MM.1S (cell line): ENCODE measurements around the gene WSCD1.

Experiments
- DNase-seq: peaks from one replicate; pipeline ENCODE4 v3.0.0-alpha.2; 2015
- H2AFZ ChIP-seq: fragments of 300-600 bp; sonication (generic); 2 replicates; pipeline ENCODE4 v1.6.0; 2016; ENCODE audit warnings: antibody characterized with exemption, low read length
- H3F3A ChIP-seq: fragments of 300-600 bp; sonication (generic); 2 replicates; pipeline ENCODE4 v1.6.1; 2016; ENCODE audit warnings: mild to moderate bottlenecking, antibody characterized with exemption, low read length, moderate library complexity, mixed read lengths; ENCODE audit not compliant: insufficient read depth
- H3K27ac ChIP-seq: fragments of 300-600 bp; sonication (generic); 2 replicates; pipeline ENCODE4 v1.5.1; 2016; ENCODE audit warnings: mild to moderate bottlenecking, low read length
- H3K27me3 ChIP-seq: fragments of 300-600 bp; sonication (generic); replicated peaks from 2 replicates; pipeline ENCODE4 v1.6.0; 2016; ENCODE audit warnings: low read length; ENCODE audit not compliant: insufficient read depth
- H3K36me3 ChIP-seq: fragments of 300-600 bp; sonication (generic); replicated peaks from 2 replicates; pipeline ENCODE4 v1.6.1; 2016; ENCODE audit warnings: mild to moderate bottlenecking, low read length, mixed read lengths; ENCODE audit not compliant: insufficient read depth
- H3K4me1 ChIP-seq: fragments of 300-600 bp; sonication (generic); 2 replicates; pipeline ENCODE4 v1.6.1; 2016; ENCODE audit warnings: low read length, mixed read lengths
- H3K4me2 ChIP-seq: fragments of 300-600 bp; sonication (generic); 2 replicates; pipeline ENCODE4 v1.6.0; 2016; ENCODE audit warnings: low read depth, low read length
- H3K4me3 ChIP-seq: fragments of 300-600 bp; sonication (generic); 2 replicates; pipeline ENCODE4 v1.5.1; 2016; ENCODE audit warnings: low read length, mixed read lengths
- H3K79me2 ChIP-seq: fragments of 300-600 bp; sonication (generic); 2 replicates; pipeline ENCODE4 v1.6.1; 2016; ENCODE audit warnings: mixed run types, low read length, mixed read lengths
- H3K9ac ChIP-seq: fragments of 300-600 bp; sonication (generic); 2 replicates; pipeline ENCODE4 v1.6.1; 2016; ENCODE audit warnings: low read length, mixed read lengths
- H3K9me2 ChIP-seq: fragments of 300-600 bp; sonication (generic); replicated peaks from 2 replicates; pipeline ENCODE4 v1.6.1; 2016; ENCODE audit warnings: mild to moderate bottlenecking, low read length, mixed read lengths; ENCODE audit not compliant: insufficient read depth
- H3K9me3 ChIP-seq: fragments of 300-600 bp; sonication (generic); replicated peaks from 2 replicates; pipeline ENCODE4 v1.6.1; 2016; ENCODE audit warnings: mild to moderate bottlenecking, low read length, mixed read lengths; ENCODE audit not compliant: insufficient read depth
- H4K20me1 ChIP-seq: fragments of 300-600 bp; sonication (generic); 2 replicates; pipeline ENCODE4 v1.6.1; 2016; ENCODE audit warnings: mild to moderate bottlenecking, low read length, moderate library complexity, mixed read lengths; ENCODE audit not compliant: insufficient read depth
- EZH2 ChIP-seq: fragments of 300-600 bp; sonication (generic); optimal IDR thresholded peaks from 2 replicates; pipeline ENCODE3; 2017; ENCODE audit warnings: low read depth, mild to moderate bottlenecking, antibody characterized with exemption, low read length, mixed read lengths
- EZH2phosphoT487 ChIP-seq: fragments of 300-600 bp; sonication (generic); IDR thresholded peaks from 2 replicates; pipeline ENCODE4 v1.6.1; 2018; ENCODE audit warnings: antibody characterized with exemption, low read length
- TF ChIP-seq, protein P1 (sequence below): fragments of 300-600 bp; sonication (generic); IDR thresholded peaks from 2 replicates; pipeline ENCODE4 v1.5.1; 2016; ENCODE audit warnings: antibody characterized with exemption, low read length, mixed read lengths

WSCD1 gene

DNA sequence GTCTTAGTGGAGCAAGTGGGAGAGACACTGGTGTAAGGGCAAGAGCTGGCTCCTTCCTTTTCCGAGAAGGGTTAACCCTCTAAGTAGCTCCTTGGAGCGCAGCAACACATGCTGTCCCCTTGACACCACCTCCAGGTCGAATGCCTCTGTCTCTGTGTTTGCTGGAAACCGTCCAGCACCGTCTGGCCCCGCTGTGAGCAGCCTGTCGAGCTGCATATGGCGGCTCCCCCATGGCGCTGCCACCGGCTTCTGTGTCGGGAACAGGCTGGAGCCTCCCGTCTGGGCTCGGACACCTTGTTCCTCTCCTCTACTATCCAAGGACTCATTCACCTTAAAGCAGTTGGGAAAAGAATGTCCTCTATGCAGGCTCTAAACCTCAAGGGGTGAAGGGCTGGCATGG is 28.9 kb upstream of the WSCD1 start:
- H3K36me3 ChIP-seq, result no peaks in the 10 kb centered on the region
- H4K20me1 ChIP-seq, result no peaks in the 10 kb centered on the region
- no peak overlapping the region for H3K9ac ChIP-seq
- no peaks in the 10 kb centered on the region for H3K9me3 ChIP-seq
- H3K9me2 ChIP-seq, result no peaks in the 10 kb centered on the region
- no peaks in the 10 kb centered on the region for H3K79me2 ChIP-seq
- H3F3A ChIP-seq, result no peaks in the 10 kb centered on the region
- no peak overlapping the region for H3K4me3 ChIP-seq
- no peak overlapping the region for H3K4me2 ChIP-seq
- no peak overlapping the region for H3K27ac ChIP-seq
- DNase-seq, result no peak
- H2AFZ ChIP-seq, result no peak overlapping the region
- no peak for TF ChIP-seq EZH2
- TF ChIP-seq, protein P1, sequence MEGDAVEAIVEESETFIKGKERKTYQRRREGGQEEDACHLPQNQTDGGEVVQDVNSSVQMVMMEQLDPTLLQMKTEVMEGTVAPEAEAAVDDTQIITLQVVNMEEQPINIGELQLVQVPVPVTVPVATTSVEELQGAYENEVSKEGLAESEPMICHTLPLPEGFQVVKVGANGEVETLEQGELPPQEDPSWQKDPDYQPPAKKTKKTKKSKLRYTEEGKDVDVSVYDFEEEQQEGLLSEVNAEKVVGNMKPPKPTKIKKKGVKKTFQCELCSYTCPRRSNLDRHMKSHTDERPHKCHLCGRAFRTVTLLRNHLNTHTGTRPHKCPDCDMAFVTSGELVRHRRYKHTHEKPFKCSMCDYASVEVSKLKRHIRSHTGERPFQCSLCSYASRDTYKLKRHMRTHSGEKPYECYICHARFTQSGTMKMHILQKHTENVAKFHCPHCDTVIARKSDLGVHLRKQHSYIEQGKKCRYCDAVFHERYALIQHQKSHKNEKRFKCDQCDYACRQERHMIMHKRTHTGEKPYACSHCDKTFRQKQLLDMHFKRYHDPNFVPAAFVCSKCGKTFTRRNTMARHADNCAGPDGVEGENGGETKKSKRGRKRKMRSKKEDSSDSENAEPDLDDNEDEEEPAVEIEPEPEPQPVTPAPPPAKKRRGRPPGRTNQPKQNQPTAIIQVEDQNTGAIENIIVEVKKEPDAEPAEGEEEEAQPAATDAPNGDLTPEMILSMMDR, result no peak
- no peak for TF ChIP-seq EZH2phosphoT487
- H3K4me1 ChIP-seq, result no peaks in the 10 kb centered on the region
- H3K27me3 ChIP-seq, result no peaks in the 10 kb centered on the region

DNA sequence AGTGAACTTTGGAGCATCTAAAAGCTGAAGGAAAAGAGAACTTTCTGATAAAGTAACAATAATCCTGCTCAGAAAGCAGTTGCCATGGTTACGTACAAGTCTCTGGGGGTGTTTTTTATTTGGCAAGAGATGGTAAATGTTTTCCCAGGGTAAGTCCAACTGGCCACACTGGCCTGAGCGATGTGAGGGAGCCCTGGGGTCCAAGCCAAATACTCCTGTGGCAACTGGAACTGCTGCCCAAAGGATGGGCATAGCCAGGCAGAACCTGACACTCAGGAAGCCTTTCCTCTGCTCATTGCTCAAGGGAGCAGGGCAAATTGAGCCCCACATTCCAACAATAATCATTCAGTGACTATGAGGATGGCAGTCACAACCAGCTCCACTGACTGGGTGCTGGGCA is 26.8 kb upstream of the WSCD1 start:
- H3K4me1 ChIP-seq, result no peaks in the 10 kb centered on the region
- no peak overlapping the region for H3K4me3 ChIP-seq
- no peaks in the 10 kb centered on the region for H3K27me3 ChIP-seq
- H3K9me2 ChIP-seq, result no peaks in the 10 kb centered on the region
- H2AFZ ChIP-seq, result no peak overlapping the region
- H3K27ac ChIP-seq, result no peak overlapping the region
- no peaks in the 10 kb centered on the region for H3K36me3 ChIP-seq
- no peak overlapping the region for H3K9ac ChIP-seq
- H3K79me2 ChIP-seq, result no peaks in the 10 kb centered on the region
- no peaks in the 10 kb centered on the region for H3F3A ChIP-seq
- no peaks in the 10 kb centered on the region for H3K9me3 ChIP-seq
- H4K20me1 ChIP-seq, result no peaks in the 10 kb centered on the region
- H3K4me2 ChIP-seq, result no peak overlapping the region
- DNase-seq, result no peak
- no peak for TF ChIP-seq EZH2phosphoT487
- TF ChIP-seq EZH2, result no peak
- TF ChIP-seq, protein P1, result no peak

DNA sequence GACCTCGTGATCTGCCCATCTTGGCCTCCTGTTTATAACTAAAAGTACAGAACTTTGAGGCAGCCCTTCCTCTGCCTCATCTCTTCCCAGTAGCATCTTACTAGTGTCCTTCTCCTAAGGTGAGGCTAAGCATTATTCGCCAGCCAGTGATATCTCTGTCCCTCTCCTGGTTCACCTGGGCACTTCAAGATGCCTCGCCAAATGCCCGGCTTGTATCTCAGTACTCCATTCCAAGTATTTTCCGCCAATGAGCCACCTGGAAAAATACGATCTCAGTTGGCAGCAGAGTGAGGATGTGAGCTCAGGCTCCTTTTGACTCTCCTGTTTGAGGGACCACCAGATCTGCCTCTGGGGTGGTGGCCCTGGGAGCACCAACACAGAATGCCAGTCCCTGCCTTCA is 25.9 kb upstream of the WSCD1 start:
- no peak overlapping the region for H3K9ac ChIP-seq
- TF ChIP-seq, protein P1, result no peak
- TF ChIP-seq EZH2phosphoT487 (no peak), EZH2 (no peak)
- H3K79me2 ChIP-seq, result no peaks in the 10 kb centered on the region
- no peak overlapping the region for H2AFZ ChIP-seq
- H3K27me3 ChIP-seq, result no peaks in the 10 kb centered on the region
- H3F3A ChIP-seq, result no peaks in the 10 kb centered on the region
- no peak for DNase-seq
- no peak overlapping the region for H3K27ac ChIP-seq
- no peak overlapping the region for H3K4me3 ChIP-seq
- H3K4me1 ChIP-seq, result no peaks in the 10 kb centered on the region
- no peaks in the 10 kb centered on the region for H3K36me3 ChIP-seq
- no peaks in the 10 kb centered on the region for H4K20me1 ChIP-seq
- H3K9me3 ChIP-seq, result no peaks in the 10 kb centered on the region
- H3K4me2 ChIP-seq, result no peak overlapping the region
- no peaks in the 10 kb centered on the region for H3K9me2 ChIP-seq
